Liver (tissue), 9 donors: ENCODE results near the gene SLX4IP. TPM values are rescaled to one million over a fixed set of nuclear protein-coding genes. Genes with fewer than 3 reads are reported as not detected.

Experiments
- DNase-seq: peaks from one replicate; pipeline ENCODE4 v3.0.0-alpha.2; 2017; ENCODE audit warnings: low spot score
- H3K27ac ChIP-seq, 2 donors: one replicate each; pipeline ENCODE4 v1.7.0; 2013; ENCODE audit warnings: inconsistent platforms in 2 of 2, low read length in 2 of 2, control low read depth in 1 of 2, low read depth in 1 of 2, mild to moderate bottlenecking in 1 of 2
- H3K27me3 ChIP-seq, 4 donors: one replicate each; pipeline versions ENCODE4 v1.6.1 to v1.7.0; 2013; ENCODE audit warnings: low read length in 3 of 4, inconsistent platforms in 1 of 4, mild to moderate bottlenecking in 1 of 4, moderate library complexity in 1 of 4; ENCODE audit not compliant: control insufficient read depth in 4 of 4, insufficient read depth in 4 of 4
- H3K36me3 ChIP-seq, 4 donors: one replicate each; pipeline versions ENCODE4 v1.6.1 to v1.7.0; 2013; ENCODE audit warnings: low read length in 3 of 4, mild to moderate bottlenecking in 3 of 4, low read depth in 1 of 4, moderate library complexity in 1 of 4; ENCODE audit not compliant: control insufficient read depth in 4 of 4, insufficient read depth in 3 of 4
- H3K4me1 ChIP-seq, 4 donors: one replicate each; pipeline versions ENCODE4 v1.6.1 to v1.7.0; 2013; ENCODE audit warnings: low read length in 3 of 4, mild to moderate bottlenecking in 3 of 4, moderate library complexity in 1 of 4; ENCODE audit not compliant: control insufficient read depth in 4 of 4, insufficient read depth in 4 of 4
- H3K4me3 ChIP-seq, 3 donors: one replicate each; pipeline versions ENCODE4 v1.6.1 to v1.7.0; 2013; ENCODE audit warnings: low read length in 3 of 3, control low read depth in 1 of 3, low read depth in 1 of 3, mild to moderate bottlenecking in 1 of 3
- H3K9ac ChIP-seq, 2 donors: one replicate each; pipeline ENCODE4 v1.7.0; 2013; ENCODE audit warnings: low read length in 2 of 2, mild to moderate bottlenecking in 2 of 2, moderate library complexity in 2 of 2, control low read depth in 1 of 2, low read depth in 1 of 2
- H3K9me3 ChIP-seq, 4 donors: one replicate each; pipeline versions ENCODE4 v1.6.1 to v1.7.0; 2013; ENCODE audit warnings: low read length in 3 of 4; ENCODE audit not compliant: control insufficient read depth in 4 of 4
- ATF3 ChIP-seq: IDR thresholded peaks from 2 replicates; pipeline ENCODE4 v1.6.1; 2016; ENCODE audit warnings: antibody characterized with exemption
- CTCF ChIP-seq: fragments of 150-350 bp; IDR thresholded peaks from 2 replicates; pipeline ENCODE4 v1.5.1; 2017; ENCODE audit warnings: improper control_type of control experiment, low read depth, low read length; ENCODE audit not compliant: missing input control
- EGR1 ChIP-seq, 2 donors: IDR thresholded peaks; 2 replicates each; pipeline ENCODE4 v1.6.1; 2016 to 2018; ENCODE audit warnings: antibody characterized with exemption in 2 of 2, low read depth in 2 of 2
- FOXA1 ChIP-seq: IDR thresholded peaks from 2 replicates; pipeline ENCODE4 v1.6.1; 2016; ENCODE audit warnings: antibody characterized with exemption
- FOXA2 ChIP-seq: IDR thresholded peaks from 2 replicates; pipeline ENCODE4 v1.6.1; 2016; ENCODE audit warnings: antibody characterized with exemption
- GABPA ChIP-seq, 2 donors: IDR thresholded peaks in 1 of 2; conservative IDR thresholded peaks in 1 of 2; 2 replicates each; pipeline ENCODE4 v1.6.1; 2016; ENCODE audit warnings: antibody characterized with exemption in 2 of 2, mild to moderate bottlenecking in 1 of 2, moderate library complexity in 1 of 2
- JUND ChIP-seq, 2 donors: IDR thresholded peaks; 2 replicates each; pipeline ENCODE4 v1.6.1; 2016; ENCODE audit warnings: antibody characterized with exemption in 2 of 2
- NR2F2 ChIP-seq: IDR thresholded peaks from 2 replicates; pipeline ENCODE4 v1.6.1; 2016; ENCODE audit warnings: antibody characterized with exemption
- RAD21 ChIP-seq, 2 donors: IDR thresholded peaks; 2 replicates each; pipeline ENCODE4 v1.6.1; 2016; ENCODE audit warnings: antibody characterized with exemption in 2 of 2, mild to moderate bottlenecking in 2 of 2
- REST ChIP-seq: IDR thresholded peaks from 2 replicates; pipeline ENCODE4 v1.6.1; 2016; ENCODE audit warnings: antibody characterized with exemption, mild to moderate bottlenecking
- RXRA ChIP-seq, 2 donors: IDR thresholded peaks; 2 replicates each; pipeline ENCODE4 v1.6.1; 2017 to 2018; ENCODE audit warnings: antibody characterized with exemption in 2 of 2, mild to moderate bottlenecking in 1 of 2
- SP1 ChIP-seq: IDR thresholded peaks from 2 replicates; pipeline ENCODE4 v1.6.1; 2018; ENCODE audit warnings: antibody characterized with exemption, mild to moderate bottlenecking
- TAF1 ChIP-seq: conservative IDR thresholded peaks from 2 replicates; pipeline ENCODE4 v1.6.1; 2016; ENCODE audit warnings: antibody characterized with exemption, mild to moderate bottlenecking
- ZBTB33 ChIP-seq: IDR thresholded peaks from 2 replicates; pipeline ENCODE4 v1.6.1; 2016; ENCODE audit warnings: antibody characterized with exemption
- WGBS: extraction: QIAGEN DNeasy Blood & Tissue Kit; methylation state at CpG from one replicate; pipeline ENCODE4 v1.1.7; 2013; 5-methylcytosine and 5-hydroxymethylcytosine counted together
- polyA plus RNA-seq, 2 donors: library from polyadenylated mRNA; stranded (reverse) in 1 of 2; unstranded in 1 of 2; fragments of 200-250 nt in 1 of 2; fragments of >200 nt in 1 of 2; fragmentation: Nextera tagmentation in 1 of 2; extraction: Ambion mirVana in 1 of 2; gene quantifications; one replicate each; pipeline versions ENCODE4 v1.2.1 to v1.2.3, GENCODE V29; 2013 to 2015
- total RNA-seq, 2 donors: library from RNA; depleted of rRNA; stranded (reverse); fragments of >200 nt; gene quantifications; one replicate each; pipeline ENCODE4 v1.2.3, GENCODE V29; 2014
- donor health status: healthy.
- donor health status: healthy.
- donor health status: healthy.
- donor health status: healthy.
- donor health status: healthy.

Gene SLX4IP
- total and polyA plus RNA-seq, 4 donors, result 1.1 to 3.4 (median 2.7) TPM

- H3K4me1 ChIP-seq, result no peaks in the 10 kb centered on the region
- no peak overlapping the region for H3K27ac ChIP-seq
- no peak for DNase-seq
- no peak for TF ChIP-seq EGR1 (IDR thresholded peaks at IDR 0.05; ENCODE audit: low read depth in 2 of 2)
- TF ChIP-seq GABPA (IDR thresholded peaks at IDR 0.05 in 1 of 2, conservative IDR thresholded peaks at IDR 0.05 in 1 of 2), result no peak
- TF ChIP-seq ZBTB33, result no peak
- TF ChIP-seq FOXA1, result no peak
- TF ChIP-seq CTCF, result no peak
- TF ChIP-seq FOXA2, result no peak
- TF ChIP-seq ATF3, result no peak
- no peak for TF ChIP-seq REST
- TF ChIP-seq SP1, result no peak
- no peak for TF ChIP-seq NR2F2
- H3K4me3 ChIP-seq, result no peak overlapping the region
- no peak overlapping the region for H3K9ac ChIP-seq
- peaks cover 0 to 38% (median 13%) of the 10 kb centered on the region in 4 donors for H3K36me3 ChIP-seq
- H3K27me3 ChIP-seq, result no peaks in the 10 kb centered on the region
- WGBS, result 86% methylated on average over 18 of the region's 18 CpGs
- H3K9me3 ChIP-seq, result no peaks in the 10 kb centered on the region
Measured at GRCh38 chr20:10639737-10640556, 204.8 kb downstream of the SLX4IP start.

- no peaks in the 10 kb centered on the region for H3K27me3 ChIP-seq
- H3K9ac ChIP-seq, result no peak overlapping the region
- WGBS, result 93% methylated on average over 12 of the region's 12 CpGs
- no peaks in the 10 kb centered on the region for H3K4me1 ChIP-seq
- H3K36me3 ChIP-seq, result peaks cover 0 to 46% (median 13%) of the 10 kb centered on the region in 4 donors
- no peak for DNase-seq
- no peaks in the 10 kb centered on the region for H3K9me3 ChIP-seq
- no peak overlapping the region for H3K27ac ChIP-seq
- no peak overlapping the region for H3K4me3 ChIP-seq
- TF ChIP-seq RAD21 (IDR thresholded peaks at IDR 0.05) (no peak), ZBTB33 (no peak), GABPA (IDR thresholded peaks at IDR 0.05 in 1 of 2, conservative IDR thresholded peaks at IDR 0.05 in 1 of 2) (no peak), JUND (IDR thresholded peaks at IDR 0.05) (no peak), RXRA (IDR thresholded peaks at IDR 0.05) (no peak), ATF3 (no peak), CTCF (no peak), FOXA2 (no peak), TAF1 (no peak), SP1 (no peak)
Measured at GRCh38 chr20:10640897-10641296, 205.8 kb downstream of the SLX4IP start.
